HG03520 (cell line): Measurements from ENCODE around the gene ANO7.

Experiments used
- ATAC-seq: cut with Tn5 transposase; IDR thresholded peaks from one replicate; pipeline ENCODE4 v1.9.1; 2021; ENCODE audit warnings: mild to moderate bottlenecking, moderate library complexity; ENCODE audit not compliant: unreplicated experiment

ANO7 gene

DNA sequence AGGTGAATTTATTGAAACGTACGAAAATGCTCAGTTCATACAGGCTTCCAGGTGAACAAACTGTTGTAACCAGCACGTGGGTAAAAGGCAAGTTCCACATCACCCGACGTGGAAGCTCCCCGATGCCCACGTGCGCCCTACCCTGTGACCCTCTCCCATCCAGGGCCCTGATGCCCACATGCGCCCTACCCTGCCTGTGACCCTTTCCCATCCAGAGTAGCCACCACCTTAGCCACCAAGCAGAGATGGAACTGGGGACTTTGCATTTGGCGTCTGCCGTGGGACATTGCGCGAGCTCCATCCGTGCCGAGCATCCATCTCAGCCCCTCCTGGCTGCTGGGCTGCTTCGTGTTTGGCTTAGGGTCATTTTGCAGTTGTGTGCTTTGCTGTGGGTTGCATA lies 37.5 kb downstream of the ANO7 start:
- no peak for ATAC-seq

DNA sequence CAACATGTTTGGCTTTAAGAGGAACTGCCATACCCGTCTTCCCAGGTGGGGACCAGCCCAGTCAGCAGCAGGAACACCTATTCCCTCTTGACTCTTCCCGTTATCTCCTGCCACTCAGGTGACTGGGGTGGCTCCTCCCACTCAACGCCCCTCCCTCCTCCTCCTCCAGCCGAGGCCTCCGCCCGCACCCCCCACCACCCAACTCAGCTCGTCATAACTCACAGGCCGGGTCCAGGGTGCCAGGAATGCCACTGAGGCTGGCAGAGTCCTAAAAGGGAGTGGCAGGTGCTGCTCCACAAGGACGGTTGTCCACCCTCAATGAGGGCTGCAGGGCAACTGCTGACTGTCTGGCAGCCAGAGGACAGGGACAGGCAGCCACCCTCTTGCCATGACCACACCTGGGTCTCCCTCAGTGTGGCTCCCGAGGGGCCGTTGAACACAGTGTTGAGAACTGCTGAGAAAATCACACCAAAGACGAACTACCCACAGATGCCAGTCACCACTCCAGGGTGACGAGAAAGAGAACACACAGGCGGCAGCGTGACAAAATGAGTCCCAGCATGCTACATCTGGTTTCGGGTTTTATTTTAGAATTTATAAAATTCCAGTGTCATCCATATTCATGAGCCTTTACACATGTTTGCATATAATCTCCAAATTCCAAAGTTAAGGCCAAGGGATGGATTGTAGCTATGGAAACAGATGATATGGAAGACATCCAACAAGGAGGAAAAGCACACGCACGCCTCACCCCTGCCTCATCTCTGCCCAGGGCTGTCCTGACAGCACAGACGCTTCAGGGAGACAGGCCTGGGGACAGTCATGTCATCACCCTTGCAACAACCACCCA lies 38.5 kb downstream of the ANO7 start:
- ATAC-seq, result no peak

DNA sequence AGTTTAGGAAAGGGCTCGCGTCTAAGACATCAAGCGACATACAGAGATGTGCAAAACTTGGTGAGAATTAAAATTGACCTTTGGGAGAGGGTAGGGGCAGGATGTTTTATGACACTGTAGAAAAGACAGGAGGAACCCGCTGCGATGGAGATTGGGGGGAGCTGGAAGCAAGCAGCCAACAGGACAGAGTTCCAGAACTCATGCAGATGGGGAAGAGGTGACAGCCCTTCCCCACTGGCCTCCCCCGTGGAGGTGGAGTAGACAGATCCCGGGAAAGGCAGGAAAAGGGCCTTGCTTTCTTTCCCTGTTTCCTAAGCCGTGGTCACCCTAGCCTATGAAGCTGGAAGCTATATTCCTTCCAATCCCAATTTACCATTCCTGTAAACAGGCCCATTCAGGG lies 39.1 kb downstream of the ANO7 start:
- ATAC-seq, result no peak

DNA sequence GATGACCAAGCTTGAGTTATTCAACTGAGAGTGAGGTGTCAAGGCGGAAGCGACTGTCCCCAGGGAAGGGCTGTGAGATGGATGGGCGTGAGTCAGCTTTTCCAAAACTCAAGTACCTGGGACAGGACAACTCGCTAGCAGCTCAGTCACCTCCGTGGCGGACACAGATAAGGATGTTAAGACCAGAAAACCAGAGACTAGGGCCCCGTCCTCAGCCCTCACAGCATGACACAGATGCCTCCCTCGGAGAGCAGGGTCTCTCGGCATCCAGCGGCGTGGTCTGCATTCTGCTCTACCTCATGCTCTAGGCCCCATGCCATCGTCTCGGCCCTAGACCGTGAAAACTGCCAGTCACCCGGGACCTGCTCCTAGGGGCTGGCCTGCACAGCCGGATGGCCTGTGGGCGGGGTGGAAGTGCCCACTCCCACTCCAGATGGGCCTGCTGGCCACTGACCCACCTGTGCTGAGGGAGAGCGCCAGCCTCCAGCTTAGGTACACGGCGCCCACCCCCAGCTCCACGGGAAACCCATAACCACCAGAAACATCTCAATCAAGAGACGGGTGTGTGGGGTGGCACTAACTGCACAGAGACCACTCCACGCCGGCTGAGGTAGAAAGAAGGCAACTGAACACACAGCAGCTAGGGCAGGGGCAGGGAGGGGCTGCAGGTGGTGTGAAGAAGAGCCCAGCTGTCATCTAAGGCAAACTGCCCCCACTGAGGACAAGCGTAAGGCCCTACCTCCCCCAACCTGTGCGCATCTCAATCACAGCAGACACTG lies 39.8 kb downstream of the ANO7 start:
- no peak for ATAC-seq

DNA sequence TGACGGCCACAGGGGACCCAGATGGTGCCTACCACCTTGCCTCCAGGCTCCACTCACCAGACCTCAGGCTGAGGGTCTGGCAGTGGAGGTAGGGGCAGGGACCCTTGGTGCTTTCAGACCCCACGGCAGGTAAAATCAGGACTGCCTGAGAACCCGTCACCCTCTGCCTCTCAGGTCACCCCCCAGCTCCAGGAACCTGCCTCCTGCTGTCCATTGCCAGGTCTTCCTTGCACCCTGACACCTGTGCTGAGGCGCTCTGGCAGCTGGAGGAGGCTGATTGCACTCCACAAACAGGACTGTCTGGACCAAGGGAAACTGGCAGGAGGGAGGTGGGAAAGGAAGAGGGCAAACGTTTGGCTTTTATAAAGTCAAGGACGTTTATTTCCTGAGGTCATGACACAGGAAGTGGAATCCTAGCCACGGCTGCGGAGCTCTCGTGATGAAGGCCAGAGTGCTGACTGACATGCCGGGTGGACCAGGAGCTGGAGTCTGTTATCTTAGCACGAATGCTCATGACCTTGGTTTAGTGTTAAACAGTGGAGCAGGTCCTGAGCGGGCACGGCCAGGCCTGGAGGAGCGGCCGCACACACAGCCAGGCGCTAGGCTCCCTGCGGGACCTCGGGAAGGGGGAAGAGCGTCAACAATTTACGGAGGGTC lies 40.5 kb downstream of the ANO7 start:
- ATAC-seq, result no peak

DNA sequence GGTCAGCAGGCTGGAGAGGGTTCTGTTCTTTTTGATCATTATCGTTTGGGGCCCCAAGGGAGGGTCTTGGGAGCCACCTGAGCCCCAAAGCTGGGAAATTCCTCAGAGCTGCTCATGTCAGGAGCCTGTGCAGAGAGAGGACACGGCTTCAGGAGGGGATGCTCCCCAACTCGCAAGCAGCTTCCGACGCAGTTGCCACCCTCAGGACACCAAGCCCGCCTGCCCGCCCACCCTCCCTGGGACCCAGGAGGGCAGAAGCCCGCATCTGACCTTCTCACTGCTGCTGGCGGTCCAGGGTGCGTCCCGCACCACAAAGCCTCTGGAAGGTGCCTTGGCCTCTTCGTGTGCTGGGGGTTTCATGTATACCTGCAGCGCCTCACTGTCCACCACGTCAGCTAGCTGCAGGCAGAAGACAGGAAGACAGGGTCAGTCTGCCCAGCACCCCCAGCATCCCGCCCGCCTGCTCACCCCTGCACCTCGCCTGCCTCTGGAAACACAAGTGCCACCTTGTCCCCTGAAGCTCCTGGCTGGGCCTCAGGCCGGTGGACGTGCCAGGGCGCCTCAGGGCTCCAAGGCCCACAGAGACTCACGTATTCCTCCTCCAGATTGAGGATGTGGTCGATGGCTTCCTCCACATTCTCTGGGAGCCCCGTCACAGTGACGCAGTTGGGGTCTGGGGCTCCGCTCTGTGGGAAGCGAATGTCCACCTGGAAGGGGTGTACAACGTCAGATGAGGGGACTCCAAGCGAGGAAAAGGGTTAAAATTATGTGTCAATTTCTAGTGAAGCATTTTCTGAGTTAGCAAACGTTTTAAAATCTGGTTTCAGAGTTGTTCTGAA lies 41.3 kb downstream of the ANO7 start:
- no peak for ATAC-seq

DNA sequence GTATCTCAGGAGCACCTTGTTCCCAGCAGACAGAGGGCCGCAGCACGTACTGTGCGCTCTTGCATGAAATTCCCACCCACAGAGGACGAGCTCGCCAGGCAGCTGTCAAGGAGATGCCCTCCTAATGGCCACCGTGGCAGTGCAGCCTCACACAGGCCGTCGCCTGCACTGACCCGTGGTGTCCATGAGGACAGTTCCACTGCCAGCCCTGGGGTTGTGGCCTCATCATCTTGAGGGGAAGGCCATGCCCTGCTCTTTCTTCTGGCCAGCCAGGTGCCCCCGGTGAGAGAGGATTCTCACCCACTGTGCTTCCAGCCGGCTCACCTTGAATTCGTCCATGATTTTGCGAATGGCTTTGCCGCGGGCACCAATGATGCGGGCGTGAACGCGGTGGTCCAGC lies 42.0 kb downstream of the ANO7 start:
- ATAC-seq, result no peak

DNA sequence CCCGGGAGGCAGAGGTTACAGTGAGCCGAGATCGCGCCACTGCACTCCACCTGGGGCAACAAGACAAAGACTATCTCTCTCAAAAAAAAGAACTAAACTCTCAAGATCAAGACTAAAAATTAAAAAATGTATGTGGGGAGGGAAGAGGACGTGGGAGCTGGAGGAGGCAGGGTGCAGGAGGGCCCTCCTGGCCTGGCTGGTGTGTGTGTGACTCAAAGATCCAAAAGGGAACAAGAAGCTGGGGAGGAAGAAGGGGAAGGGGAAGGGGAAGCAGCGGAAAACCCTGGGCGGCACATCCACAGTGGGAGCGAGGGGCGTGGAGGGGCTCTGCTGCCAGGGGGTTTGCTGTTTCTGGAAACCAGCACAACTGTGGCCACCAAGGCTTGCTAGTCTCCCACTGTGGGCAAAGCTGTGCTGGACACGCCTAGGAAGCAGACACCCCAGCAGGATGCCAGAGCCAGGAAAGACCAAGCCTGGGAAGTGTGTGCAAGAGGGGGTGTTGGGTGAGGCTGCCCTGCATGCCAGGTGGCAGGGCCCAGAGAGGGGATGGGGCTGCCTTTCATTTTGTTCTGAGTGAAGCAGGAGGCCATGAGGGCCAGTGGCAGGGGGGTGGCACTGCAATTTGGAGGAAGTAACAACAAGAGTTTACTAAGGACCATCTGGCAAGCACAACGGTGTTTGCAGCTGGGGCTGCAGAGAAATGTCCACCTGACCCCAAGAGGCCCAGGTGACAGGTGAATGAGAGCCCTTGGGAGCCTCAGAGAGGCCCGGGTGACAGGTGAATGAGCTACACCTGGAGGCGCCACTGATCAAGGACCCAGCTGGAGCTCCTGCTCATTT lies 44.5 kb downstream of the ANO7 start:
- ATAC-seq, result no peak

DNA sequence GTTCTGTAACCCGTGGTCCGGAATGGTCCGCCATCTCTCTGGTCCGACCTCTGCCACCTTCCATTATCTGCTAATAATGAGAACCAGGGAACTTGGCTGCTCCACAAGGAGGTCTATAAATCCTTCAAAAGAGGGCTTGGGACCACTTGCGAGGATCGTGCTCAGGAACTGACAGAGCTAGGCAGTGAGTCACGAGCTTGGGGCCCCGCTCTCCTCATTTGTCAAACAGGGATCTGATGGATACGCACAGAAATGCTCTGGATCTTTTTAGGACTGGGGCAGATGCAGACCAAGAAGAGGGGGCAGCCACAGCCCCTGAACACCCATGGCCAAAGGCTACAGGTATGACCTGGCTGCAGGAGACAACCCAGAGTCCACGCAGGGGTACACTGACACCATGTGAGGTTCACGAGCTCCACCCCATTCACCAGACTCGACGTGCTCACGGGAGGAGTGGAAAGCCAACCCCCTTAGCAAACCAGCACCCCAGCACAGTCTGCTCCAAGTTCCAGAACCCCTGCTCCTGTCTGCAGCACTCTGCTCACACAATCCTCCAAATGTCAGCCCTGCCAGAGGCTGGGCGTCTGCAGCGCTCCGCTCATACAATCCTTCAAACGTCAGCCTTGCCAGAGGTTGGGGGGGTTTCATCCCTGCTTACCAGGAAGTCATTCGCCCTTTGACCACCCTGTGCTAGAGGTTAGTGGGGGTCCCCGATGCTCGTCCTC lies 45.8 kb downstream of the ANO7 start:
- no peak for ATAC-seq

DNA sequence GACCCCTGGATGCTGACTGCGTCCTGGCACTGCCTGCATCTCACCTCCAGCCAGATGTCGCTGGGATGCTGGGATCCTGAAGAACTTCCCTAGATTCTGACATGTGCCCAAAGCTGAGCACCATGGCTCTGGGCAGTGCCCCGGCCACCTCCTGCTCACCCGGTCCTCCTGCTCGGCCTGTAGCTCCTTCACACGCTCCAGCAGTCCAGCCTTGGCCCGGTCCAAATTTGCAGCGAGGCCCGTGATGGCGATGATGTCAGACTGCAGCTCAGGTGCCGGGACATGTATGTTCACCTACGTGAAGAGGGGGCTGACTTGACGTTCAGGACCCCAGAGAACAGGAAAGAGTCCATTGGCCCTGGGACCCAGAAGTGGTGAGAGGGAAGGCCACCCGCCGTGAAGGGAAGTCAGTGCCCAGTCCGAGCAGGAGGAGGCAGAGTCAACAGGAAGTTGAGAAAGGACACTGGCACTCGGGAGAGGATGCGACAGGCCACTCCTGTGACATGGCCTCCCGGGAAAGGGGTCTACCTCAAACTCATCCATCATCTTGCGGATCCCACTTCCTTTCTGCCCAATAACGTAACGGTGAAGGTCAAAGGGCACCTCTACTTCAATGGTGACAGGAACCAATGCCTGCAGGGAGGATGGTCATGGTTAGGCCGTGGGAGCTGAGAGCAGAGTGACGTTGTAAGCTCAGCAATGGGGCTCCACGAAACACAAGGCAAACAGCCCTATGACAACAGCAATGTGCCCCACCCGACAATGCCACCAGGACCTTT lies 46.7 kb downstream of the ANO7 start:
- ATAC-seq, result no peak

DNA sequence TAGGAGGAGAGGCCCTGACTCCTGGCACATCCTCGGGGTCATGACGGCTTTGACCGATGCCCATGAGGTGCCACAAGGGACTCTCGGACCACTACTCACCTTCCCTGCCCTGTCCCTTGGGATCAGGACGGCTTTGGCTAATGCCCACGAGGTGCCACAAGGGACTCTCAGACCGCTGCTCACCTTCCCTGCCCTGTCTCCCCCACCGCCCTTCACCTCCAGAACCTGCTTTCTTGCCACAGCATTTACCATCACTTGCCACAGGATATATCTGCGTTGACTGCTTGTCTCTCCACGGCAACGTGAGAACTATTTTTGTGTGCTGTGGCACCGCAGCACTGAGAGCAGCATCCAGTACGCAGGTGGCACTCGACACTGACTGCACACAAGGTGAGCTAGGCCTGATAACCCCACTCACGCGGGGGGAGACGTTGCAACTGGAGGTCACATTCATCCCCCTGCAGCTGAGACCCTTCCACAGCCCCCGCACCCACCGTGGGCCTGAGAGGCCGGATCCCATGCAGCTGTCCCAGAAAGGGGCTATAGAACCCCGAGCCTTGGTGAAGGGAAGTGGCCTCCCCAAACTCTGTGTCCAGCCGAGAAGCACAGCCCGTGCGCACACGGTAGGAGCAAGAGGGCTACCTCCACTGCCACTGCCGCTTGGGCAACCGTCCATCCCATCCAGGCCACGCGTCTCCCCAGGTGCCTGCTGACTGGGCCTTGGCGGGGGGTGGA lies 47.5 kb downstream of the ANO7 start:
- no peak for ATAC-seq

DNA sequence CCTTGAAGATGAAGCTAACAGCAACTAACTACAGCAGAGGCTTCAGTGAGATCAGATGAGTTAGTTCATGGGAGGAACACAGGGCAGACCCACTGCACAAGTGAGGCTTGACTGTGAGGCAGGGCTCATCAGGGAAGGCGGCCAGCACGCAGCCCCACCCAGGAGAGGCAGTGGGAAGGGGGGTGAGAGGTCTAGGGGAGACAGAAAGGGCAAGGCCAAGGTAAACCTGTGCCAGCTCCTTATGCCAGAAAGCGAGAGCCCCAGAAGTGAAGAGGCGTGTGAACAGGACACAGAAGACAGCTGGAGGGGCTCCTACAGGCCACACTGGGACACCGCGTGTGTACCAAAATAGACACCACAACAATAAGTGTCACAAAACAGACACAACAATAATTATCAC lies 48.6 kb downstream of the ANO7 start:
- ATAC-seq, result no peak

DNA sequence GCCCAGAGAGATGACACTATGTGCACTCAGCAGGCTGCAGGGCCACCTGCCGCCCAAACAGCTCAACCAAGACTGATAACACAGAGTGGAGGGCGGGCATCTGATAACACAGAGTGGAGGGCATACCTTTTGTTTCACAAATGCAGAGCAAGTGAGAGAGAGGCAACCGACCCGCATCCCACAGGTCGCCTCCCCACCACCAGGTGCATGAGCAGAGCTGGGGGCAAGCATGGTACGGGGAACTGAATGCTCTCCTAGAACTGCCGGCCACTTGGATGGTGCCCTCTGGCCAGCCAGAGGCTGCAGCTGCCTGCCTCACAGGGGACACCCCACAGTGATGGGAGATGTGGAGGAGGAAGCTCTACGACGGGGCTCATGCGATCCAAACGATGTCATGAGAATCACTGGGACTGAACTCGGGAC lies 49.5 kb downstream of the ANO7 start:
- no peak for ATAC-seq

DNA sequence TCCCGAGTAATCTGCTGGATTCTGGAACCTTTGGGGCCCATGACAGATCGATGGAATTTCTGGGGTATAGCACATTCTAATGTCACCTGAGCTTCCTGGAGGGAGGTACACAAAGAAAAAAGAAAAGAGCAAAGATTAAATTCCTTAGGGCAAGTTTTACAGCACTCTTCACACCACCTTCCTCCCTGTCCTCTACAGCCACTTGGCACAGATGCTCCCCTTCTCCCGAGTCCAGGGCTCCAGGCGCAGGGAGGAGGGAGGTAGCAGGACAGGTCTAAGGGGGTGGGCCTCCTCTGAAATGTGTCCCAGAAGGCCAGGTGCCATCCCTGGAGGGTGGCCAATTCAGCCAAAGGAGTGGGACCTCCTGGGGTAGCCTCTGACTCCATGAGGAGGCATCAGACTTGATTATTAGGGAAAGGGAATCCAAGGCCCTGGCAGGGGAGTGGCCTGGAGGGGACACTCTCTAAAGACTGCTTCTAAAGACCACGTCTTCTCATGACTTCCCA lies 50.3 kb downstream of the ANO7 start:
- no peak for ATAC-seq

DNA sequence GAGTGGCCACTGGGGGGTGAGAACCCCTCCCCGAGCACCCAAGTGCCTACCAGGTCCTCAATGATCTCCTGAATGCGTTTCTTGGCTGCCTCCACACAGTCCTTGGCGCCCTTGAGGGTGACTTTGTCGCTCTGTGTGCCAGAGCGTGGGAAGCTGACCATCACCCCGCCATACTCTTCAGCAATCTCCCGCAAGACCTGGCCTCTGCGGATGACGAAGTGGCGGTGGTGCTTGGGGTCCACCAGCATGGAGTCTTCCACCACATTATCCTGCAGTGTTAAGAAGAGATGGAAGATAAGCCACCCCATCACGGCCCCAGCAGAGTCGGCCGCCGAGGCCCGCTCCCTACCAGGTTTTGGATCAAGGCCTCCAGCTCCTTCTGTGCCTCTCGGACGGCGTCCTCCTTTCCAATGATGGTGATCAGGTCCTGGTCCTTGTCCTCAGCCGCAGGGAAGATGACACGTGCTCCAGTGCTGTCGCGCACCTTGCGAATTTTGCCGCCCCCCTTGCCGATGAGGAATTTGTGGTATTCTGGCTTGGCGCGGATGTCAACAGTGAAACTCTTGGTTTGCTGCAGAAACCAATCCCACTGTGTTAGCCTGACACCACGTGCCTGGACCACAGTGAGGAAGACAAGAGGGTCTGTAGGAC lies 51.2 kb downstream of the ANO7 start:
- ATAC-seq, result no peak

DNA sequence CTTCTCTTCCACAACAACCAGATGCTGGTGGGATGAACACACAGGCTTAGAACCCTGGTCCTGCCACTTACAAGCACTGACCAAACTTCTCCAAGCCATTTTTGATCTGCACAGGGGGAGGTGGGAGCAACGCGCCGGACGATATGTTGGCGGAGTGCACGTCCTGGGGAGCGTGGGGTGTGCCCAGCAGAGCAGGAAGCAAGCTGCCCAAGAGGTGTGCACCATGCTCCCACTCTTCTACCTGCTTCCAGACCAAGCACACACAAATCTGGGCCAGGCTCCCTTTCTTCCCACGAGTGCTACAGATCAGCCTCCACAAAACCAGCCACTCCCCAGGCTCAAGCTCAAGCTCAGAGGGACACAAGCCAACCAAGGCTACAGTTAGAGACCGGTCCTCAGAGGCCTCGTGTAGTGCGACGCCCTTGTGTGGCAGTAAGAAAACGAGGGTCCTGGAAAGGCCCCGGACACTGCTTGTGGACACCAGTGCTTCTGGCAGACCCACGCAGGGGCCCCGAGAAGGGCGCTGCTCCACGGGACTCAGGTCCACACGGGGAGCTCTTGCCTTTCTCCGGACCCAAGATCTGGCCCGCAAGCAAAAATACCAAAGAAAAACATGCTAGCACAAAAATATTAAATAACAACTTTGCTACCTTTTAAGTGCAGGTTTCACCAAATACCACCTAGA lies 52.0 kb downstream of the ANO7 start:
- ATAC-seq, result no peak

DNA sequence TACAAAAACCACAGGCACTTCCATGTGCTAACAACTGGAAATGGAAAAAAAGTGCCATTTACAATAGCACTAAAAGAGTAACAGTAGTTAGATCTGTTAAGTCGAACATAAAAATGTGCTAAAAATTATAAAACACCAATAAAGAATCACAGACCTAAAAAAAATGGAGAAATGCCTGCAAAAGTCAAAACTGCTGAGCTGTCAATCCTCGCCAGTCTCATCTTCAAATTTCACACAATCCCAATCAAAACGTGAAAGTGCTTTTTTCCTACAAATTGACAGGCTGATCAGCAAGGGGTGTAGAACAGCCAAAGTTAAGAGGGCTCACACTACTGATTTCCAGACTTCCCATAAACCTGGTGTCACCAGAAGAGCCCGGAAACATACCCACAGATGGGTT lies 53.2 kb downstream of the ANO7 start:
- ATAC-seq, result no peak
